HepG2 (cell line): ENCODE measurements around the gene FSHR. TPM values are rescaled to one million over a fixed set of nuclear protein-coding genes. Genes with fewer than 3 reads are reported as not detected.

Source experiments
- ATAC-seq: fragments of 200-7000 bp; cut with Tn5 transposase; 3 replicates; pipeline ENCODE4 v1.9.1; 2020; ENCODE audit warnings: mild to moderate bottlenecking, moderate library complexity
- BruUV-seq: library from RNA; stranded (reverse); fragments of 400-500 nt; replicated peaks from 2 replicates; lab custom pipeline; 2021; lab: Mats Ljungman, UMichigan
- CTCF ChIA-PET: fragments of 300-600 bp; formaldehyde crosslinking; extraction: SDS; loops from one replicate; lab custom pipeline; 2021; ENCODE audit warnings: low total read pairs, inconsistent platforms, low intra/inter-chr PET ratio; lab: Yijun Ruan, JAX
- POLR2A ChIA-PET: fragments of 350-600 bp; sonication (Branson Sonifier 250); formaldehyde crosslinking; loops from one replicate; lab custom pipeline; 2020; ENCODE audit warnings: antibody characterized with exemption, inconsistent platforms; lab: Yijun Ruan, JAX
- DNase-seq: peaks from one replicate; pipeline ENCODE4 v3.0.0-alpha.2; 2015; ENCODE audit warnings: low spot score
- FAIRE-seq: peaks from 3 replicates; lab custom pipeline; 2011; peaks lifted over from hg19 to GRCh38; lab: Jason Lieb, UNC
- H2AFZ ChIP-seq: one replicate; pipeline ENCODE4 v1.6.1; 2011; ENCODE audit warnings: low read length, inconsistent platforms
- H3K27ac ChIP-seq: fragments of 300-600 bp; 3 replicates; pipeline ENCODE4 v1.8.0; 2011; ENCODE audit warnings: mixed run types, mild to moderate bottlenecking, mixed read lengths, low read length, inconsistent platforms; ENCODE audit not compliant: insufficient read depth; ENCODE audit errors: extremely low read length
- H3K27me3 ChIP-seq, 2 experiments: fragments of 200-600 bp in 1 of 2; 2 replicates in 1 of 2; 3 replicates in 1 of 2; pipeline versions ENCODE4 v1.6.0 to v1.8.0; 2011; ENCODE audit warnings: low read length in 2 of 2, mild to moderate bottlenecking in 2 of 2, moderate library complexity in 2 of 2, inconsistent platforms in 1 of 2; ENCODE audit not compliant: insufficient read depth in 2 of 2, control insufficient read depth in 1 of 2
- H3K36me3 ChIP-seq, 2 experiments: fragments of 200-600 bp in 1 of 2; replicated peaks in 1 of 2; 2 replicates in 1 of 2; 3 replicates in 1 of 2; pipeline versions ENCODE4 v1.5.1 to v1.8.0; 2011; ENCODE audit warnings: low read length in 2 of 2, inconsistent platforms in 1 of 2; ENCODE audit not compliant: insufficient read depth in 2 of 2, control insufficient read depth in 1 of 2
- H3K4me1 ChIP-seq: 2 replicates; pipeline ENCODE4 v1.5.1; 2012; ENCODE audit warnings: low read length, inconsistent platforms; ENCODE audit not compliant: insufficient read depth
- H3K4me2 ChIP-seq: 2 replicates; pipeline ENCODE4 v1.6.0; 2011; ENCODE audit warnings: low read depth, low read length, inconsistent platforms
- H3K4me3 ChIP-seq, 3 experiments: fragments of 200-600 bp in 1 of 3; sonication (generic), shearing (Covaris generic) in 1 of 3; replicated peaks in 1 of 3; 2 replicates each; pipeline ENCODE4 v1.5.1; 2011 to 2016; ENCODE audit warnings: low read length in 3 of 3, inconsistent platforms in 2 of 3, low read depth in 2 of 3, mild to moderate bottlenecking in 2 of 3, control low read depth in 1 of 3, mixed read lengths in 1 of 3; ENCODE audit not compliant: insufficient read depth in 1 of 3
- H3K79me2 ChIP-seq: one replicate; pipeline ENCODE4 v1.6.1; 2011; ENCODE audit warnings: low read length, inconsistent platforms; ENCODE audit not compliant: insufficient read depth
- H3K9ac ChIP-seq: 2 replicates; pipeline ENCODE4 v1.6.0; 2011; ENCODE audit warnings: mild to moderate bottlenecking, low read depth, low read length, inconsistent platforms; ENCODE audit not compliant: insufficient read depth
- H3K9me3 ChIP-seq: 2 replicates; pipeline ENCODE4 v1.5.1; 2012; ENCODE audit warnings: mild to moderate bottlenecking, low read length
- H4K20me1 ChIP-seq: 2 replicates; pipeline ENCODE4 v1.6.0; 2011; ENCODE audit warnings: inconsistent platforms, mild to moderate bottlenecking, low read length, moderate library complexity; ENCODE audit not compliant: insufficient read depth
- DNMT1 ChIP-seq: sonication (generic); formaldehyde crosslinking; IDR thresholded peaks from 2 replicates; pipeline ENCODE4 v1.5.1; 2020; ENCODE audit warnings: mild to moderate bottlenecking, missing genetic modification reagents
- MAFG ChIP-seq: sonication (generic); formaldehyde crosslinking; IDR thresholded peaks from 2 replicates; pipeline ENCODE4 v1.5.1; 2020; ENCODE audit warnings: mild to moderate bottlenecking, missing genetic modification reagents
- NCOA1 ChIP-seq: sonication (generic); formaldehyde crosslinking; IDR thresholded peaks from 2 replicates; pipeline ENCODE4 v1.9.0; 2021; ENCODE audit warnings: missing genetic modification reagents
- PLRG1 ChIP-seq: fragments of 450-650 bp; conservative IDR thresholded peaks from 2 replicates; pipeline ENCODE4 v1.6.1; 2016
- THAP9 ChIP-seq: sonication (generic); formaldehyde crosslinking; IDR thresholded peaks from 2 replicates; pipeline ENCODE4; 2020; ENCODE audit warnings: missing genetic modification reagents, mild to moderate bottlenecking, borderline replicate concordance
- ZNF234 ChIP-seq: sonication (generic); formaldehyde crosslinking; conservative IDR thresholded peaks from 2 replicates; pipeline ENCODE4 v1.5.1; 2020; ENCODE audit warnings: mild to moderate bottlenecking, missing genetic modification reagents
- ZNF841 ChIP-seq: sonication (generic); formaldehyde crosslinking; IDR thresholded peaks from 2 replicates; pipeline ENCODE4 v1.8.1; 2023; ENCODE audit warnings: missing genetic modification reagents, borderline replicate concordance
- WGBS: methylation state at CpG from one replicate; pipeline ENCODE4 v1.1.6; 2017; ENCODE audit warnings: low lambda C conversion rate; 5-methylcytosine and 5-hydroxymethylcytosine counted together
- in situ Hi-C: cut with HindIII; loops from 2 replicates; pipeline ENCODE4 v1.10.0; 2017; ENCODE audit warnings: low pct_unique_long_range_greater_than_20kb; ENCODE audit not compliant: extremely low pct_ligation_motif_present
- intact Hi-C: fragments of 100-400 bp; cut with micrococcal nuclease; formaldehyde crosslinking; loops from one replicate; pipeline ENCODE4 v1.10.0; 2022; ENCODE audit not compliant: unreplicated experiment
- polyA plus RNA-seq, 8 experiments: library from polyadenylated mRNA; depleted of rRNA in 3 of 8; stranded (reverse) in 7 of 8; unstranded in 1 of 8; fragments of >200 nt; fragmentation: Illumina TruSeq in 4 of 8; extraction: Trizol in 4 of 8; gene quantifications; 2 replicates each; pipeline versions ENCODE4 v1.2.1 to v1.2.3, GENCODE V29; 2011 to 2016; ENCODE audit warnings: low read depth in 4 of 8, missing spikeins in 1 of 8, mixed read lengths in 1 of 8; ENCODE audit not compliant: insufficient read depth in 1 of 8
- total RNA-seq, 5 experiments: library from RNA; depleted of rRNA; stranded (reverse); fragments of >200 nt; fragmentation: Illumina TruSeq; extraction: Trizol; gene quantifications; 2 replicates each; pipeline ENCODE4 v1.2.3, GENCODE V29; 2016; ENCODE audit warnings: low read depth in 1 of 5
- TF ChIP-seq, protein P1 (sequence below): IDR thresholded peaks from 2 replicates; pipeline ENCODE4 v1.6.1; 2016; ENCODE audit warnings: control low read depth
- TF ChIP-seq, protein P2 (sequence below): IDR thresholded peaks from 2 replicates; pipeline ENCODE4 v1.6.1; 2016; ENCODE audit warnings: low read depth, missing genetic modification reagents, missing compliant biosample characterization

The FSHR gene
- total and polyA plus RNA-seq, 2 of the 13 experiments (the other 11 are each of a cell fraction or from before 2014, with no cell fraction given) = not detected

- 3% methylated on average over 1 of the region's 1 CpG for WGBS
- Histone ChIP-seq H2AFZ (no peak overlapping the region), H4K20me1 (no peaks in the 10 kb centered on the region), H3K9ac (no peak overlapping the region), H3K36me3 (no peaks in the 10 kb centered on the region), H3K4me2 (no peak overlapping the region), H3K79me2 (no peaks in the 10 kb centered on the region), H3K9me3 (peaks cover 42% of the 10 kb centered on the region), H3K4me3 (no peak overlapping the region), H3K27me3 (no peaks in the 10 kb centered on the region), H3K4me1 (no peaks in the 10 kb centered on the region), H3K27ac (no peak overlapping the region)
- ChIA-PET POLR2A (no interaction called here), CTCF (no interaction called here)
- no peak for FAIRE-seq
- no TSS peak for BruUV-seq
- intact Hi-C loops (no loop called here), in situ Hi-C loops (no loop called here)
- no peak for DNase-seq
- ATAC-seq = no peak
- TF ChIP-seq THAP9 (no peak), DNMT1 (CRISPR knock-in tag) (no peak), ZNF841 (CRISPR knock-in tag) (no peak), ZNF234 (CRISPR knock-in tag) (no peak), MAFG (CRISPR knock-in tag) (no peak), NCOA1 (CRISPR knock-in tag) (no peak), PLRG1 (no peak)
- TF ChIP-seq, protein P1, sequence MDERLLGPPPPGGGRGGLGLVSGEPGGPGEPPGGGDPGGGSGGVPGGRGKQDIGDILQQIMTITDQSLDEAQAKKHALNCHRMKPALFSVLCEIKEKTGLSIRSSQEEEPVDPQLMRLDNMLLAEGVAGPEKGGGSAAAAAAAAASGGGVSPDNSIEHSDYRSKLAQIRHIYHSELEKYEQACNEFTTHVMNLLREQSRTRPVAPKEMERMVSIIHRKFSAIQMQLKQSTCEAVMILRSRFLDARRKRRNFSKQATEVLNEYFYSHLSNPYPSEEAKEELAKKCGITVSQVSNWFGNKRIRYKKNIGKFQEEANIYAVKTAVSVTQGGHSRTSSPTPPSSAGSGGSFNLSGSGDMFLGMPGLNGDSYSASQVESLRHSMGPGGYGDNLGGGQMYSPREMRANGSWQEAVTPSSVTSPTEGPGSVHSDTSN = no peak
- TF ChIP-seq, protein P2, sequence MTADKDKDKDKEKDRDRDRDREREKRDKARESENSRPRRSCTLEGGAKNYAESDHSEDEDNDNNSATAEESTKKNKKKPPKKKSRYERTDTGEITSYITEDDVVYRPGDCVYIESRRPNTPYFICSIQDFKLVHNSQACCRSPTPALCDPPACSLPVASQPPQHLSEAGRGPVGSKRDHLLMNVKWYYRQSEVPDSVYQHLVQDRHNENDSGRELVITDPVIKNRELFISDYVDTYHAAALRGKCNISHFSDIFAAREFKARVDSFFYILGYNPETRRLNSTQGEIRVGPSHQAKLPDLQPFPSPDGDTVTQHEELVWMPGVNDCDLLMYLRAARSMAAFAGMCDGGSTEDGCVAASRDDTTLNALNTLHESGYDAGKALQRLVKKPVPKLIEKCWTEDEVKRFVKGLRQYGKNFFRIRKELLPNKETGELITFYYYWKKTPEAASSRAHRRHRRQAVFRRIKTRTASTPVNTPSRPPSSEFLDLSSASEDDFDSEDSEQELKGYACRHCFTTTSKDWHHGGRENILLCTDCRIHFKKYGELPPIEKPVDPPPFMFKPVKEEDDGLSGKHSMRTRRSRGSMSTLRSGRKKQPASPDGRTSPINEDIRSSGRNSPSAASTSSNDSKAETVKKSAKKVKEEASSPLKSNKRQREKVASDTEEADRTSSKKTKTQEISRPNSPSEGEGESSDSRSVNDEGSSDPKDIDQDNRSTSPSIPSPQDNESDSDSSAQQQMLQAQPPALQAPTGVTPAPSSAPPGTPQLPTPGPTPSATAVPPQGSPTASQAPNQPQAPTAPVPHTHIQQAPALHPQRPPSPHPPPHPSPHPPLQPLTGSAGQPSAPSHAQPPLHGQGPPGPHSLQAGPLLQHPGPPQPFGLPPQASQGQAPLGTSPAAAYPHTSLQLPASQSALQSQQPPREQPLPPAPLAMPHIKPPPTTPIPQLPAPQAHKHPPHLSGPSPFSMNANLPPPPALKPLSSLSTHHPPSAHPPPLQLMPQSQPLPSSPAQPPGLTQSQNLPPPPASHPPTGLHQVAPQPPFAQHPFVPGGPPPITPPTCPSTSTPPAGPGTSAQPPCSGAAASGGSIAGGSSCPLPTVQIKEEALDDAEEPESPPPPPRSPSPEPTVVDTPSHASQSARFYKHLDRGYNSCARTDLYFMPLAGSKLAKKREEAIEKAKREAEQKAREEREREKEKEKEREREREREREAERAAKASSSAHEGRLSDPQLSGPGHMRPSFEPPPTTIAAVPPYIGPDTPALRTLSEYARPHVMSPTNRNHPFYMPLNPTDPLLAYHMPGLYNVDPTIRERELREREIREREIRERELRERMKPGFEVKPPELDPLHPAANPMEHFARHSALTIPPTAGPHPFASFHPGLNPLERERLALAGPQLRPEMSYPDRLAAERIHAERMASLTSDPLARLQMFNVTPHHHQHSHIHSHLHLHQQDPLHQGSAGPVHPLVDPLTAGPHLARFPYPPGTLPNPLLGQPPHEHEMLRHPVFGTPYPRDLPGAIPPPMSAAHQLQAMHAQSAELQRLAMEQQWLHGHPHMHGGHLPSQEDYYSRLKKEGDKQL (CRISPR knock-in tag) = no peak
These were observed 25.3 kb downstream of the FSHR start for GRCh38 chr2:49129034-49129433.
